Thymus (tissue), 11 donors: ENCODE data around the gene HECW1. TPM values are rescaled to one million over a fixed set of nuclear protein-coding genes. Genes with fewer than 3 reads are reported as not detected.
"Not testable (repeated sequence)": the region's sequence is repeated elsewhere in the genome, so short reads cannot be mapped to it uniquely, and the experiment has no call there.

Experiments used
- DNase-seq, 9 donors: peaks; one replicate each; pipeline ENCODE4 v3.0.0-alpha.2; 2013; ENCODE audit warnings: low spot score in 9 of 9, low read depth in 6 of 9, missing footprints in 1 of 9
- H3K27ac ChIP-seq, 2 donors: one replicate each; pipeline ENCODE4 v1.5.1; 2013; ENCODE audit warnings: control low read depth in 1 of 2, low read depth in 1 of 2, low read length in 1 of 2, mild to moderate bottlenecking in 1 of 2, moderate library complexity in 1 of 2
- H3K27me3 ChIP-seq, 2 donors: one replicate each; pipeline ENCODE4 v1.5.1; 2013; ENCODE audit warnings: low read length in 1 of 2; ENCODE audit not compliant: control insufficient read depth in 2 of 2, insufficient read depth in 1 of 2
- H3K36me3 ChIP-seq, 2 donors: one replicate each; pipeline ENCODE4 v1.5.1; 2013; ENCODE audit warnings: low read length in 1 of 2, mild to moderate bottlenecking in 1 of 2, moderate library complexity in 1 of 2; ENCODE audit not compliant: control insufficient read depth in 2 of 2, insufficient read depth in 2 of 2
- H3K4me1 ChIP-seq, 2 donors: one replicate each; pipeline ENCODE4 v1.5.1; 2013; ENCODE audit warnings: low read length in 2 of 2; ENCODE audit not compliant: control insufficient read depth in 2 of 2, insufficient read depth in 2 of 2
- H3K4me3 ChIP-seq, 2 donors: one replicate each; pipeline ENCODE4 v1.5.1; 2013; ENCODE audit warnings: low read length in 2 of 2, control low read depth in 1 of 2, mild to moderate bottlenecking in 1 of 2
- H3K9me3 ChIP-seq, 2 donors: one replicate each; pipeline ENCODE4 v1.5.1; 2013; ENCODE audit warnings: low read length in 1 of 2, mild to moderate bottlenecking in 1 of 2; ENCODE audit not compliant: control insufficient read depth in 2 of 2, insufficient read depth in 1 of 2
- WGBS: extraction: QIAGEN DNeasy Blood & Tissue Kit; methylation state at CpG from one replicate; pipeline ENCODE4 v1.1.7; 2013; 5-methylcytosine and 5-hydroxymethylcytosine counted together
- polyA plus RNA-seq: library from polyadenylated mRNA; stranded (reverse); fragments of 200-250 nt; gene quantifications from one replicate; pipeline ENCODE4 v1.2.3, GENCODE V29; 2013
- total RNA-seq: library from RNA; stranded (reverse); fragments of 120-200 nt; gene quantifications from one replicate; pipeline ENCODE4 v1.2.4, GENCODE V29; 2013
- donor health status: healthy.

The HECW1 gene
- total and polyA plus RNA-seq, 2 donors: 0.05 to 0.23 TPM

- not testable (repeated sequence) for H3K27ac ChIP-seq, DNase-seq, H3K9me3 ChIP-seq, H3K36me3 ChIP-seq, H3K4me1 ChIP-seq, H3K27me3 ChIP-seq, H3K4me3 ChIP-seq
- 98% methylated on average over 6 of the region's 6 CpGs for WGBS
Measured at GRCh38 chr7:43137121-43137744, 24.8 kb downstream of the HECW1 start.

GRCh38 chr7:43137811-43138210 is 25.4 kb downstream of the HECW1 start:
- H3K4me3 ChIP-seq: no peak overlapping the region
- DNase-seq: no peak
- H3K27me3 ChIP-seq: no peaks in the 10 kb centered on the region
- no peaks in the 10 kb centered on the region for H3K36me3 ChIP-seq
- H3K9me3 ChIP-seq: no peaks in the 10 kb centered on the region
- no peak overlapping the region for H3K27ac ChIP-seq
- H3K4me1 ChIP-seq: no peaks in the 10 kb centered on the region
- WGBS: 92% methylated on average over 3 of the region's 3 CpGs

GRCh38 chr7:43138710-43139109 is 26.3 kb downstream of the HECW1 start:
- no peak for DNase-seq
- no peaks in the 10 kb centered on the region for H3K36me3 ChIP-seq

GRCh38 chr7:43139137-43139536 is 26.7 kb downstream of the HECW1 start:
- no peak overlapping the region for H3K27ac ChIP-seq
- no peaks in the 10 kb centered on the region for H3K4me1 ChIP-seq
- WGBS: 94% methylated on average over 2 of the region's 2 CpGs
- H3K27me3 ChIP-seq: no peaks in the 10 kb centered on the region
- no peaks in the 10 kb centered on the region for H3K36me3 ChIP-seq
- H3K9me3 ChIP-seq: no peaks in the 10 kb centered on the region
- DNase-seq: no peak
- H3K4me3 ChIP-seq: no peak overlapping the region

More at GRCh38 chr7:43138710-43139109, 26.3 kb downstream of the HECW1 start:
- Histone ChIP-seq H3K27me3 (no peaks in the 10 kb centered on the region), H3K4me1 (no peaks in the 10 kb centered on the region), H3K27ac (no peak overlapping the region), H3K4me3 (no peak overlapping the region), H3K9me3 (no peaks in the 10 kb centered on the region)
- 96% methylated on average over 4 of the region's 4 CpGs for WGBS

GRCh38 chr7:43140186-43140585 is 27.7 kb downstream of the HECW1 start:
- no peaks in the 10 kb centered on the region for H3K4me1 ChIP-seq
- no peaks in the 10 kb centered on the region for H3K9me3 ChIP-seq
- no peaks in the 10 kb centered on the region for H3K27me3 ChIP-seq
- H3K27ac ChIP-seq: no peak overlapping the region
- 96% methylated on average over 7 of the region's 7 CpGs for WGBS
- no peak overlapping the region for H3K4me3 ChIP-seq
- no peak for DNase-seq
- no peaks in the 10 kb centered on the region for H3K36me3 ChIP-seq

GRCh38 chr7:43141091-43141490 is 28.6 kb downstream of the HECW1 start:
- Histone ChIP-seq H3K4me1 (no peaks in the 10 kb centered on the region), H3K36me3 (no peaks in the 10 kb centered on the region), H3K27ac (no peak overlapping the region), H3K4me3 (no peak overlapping the region), H3K9me3 (no peaks in the 10 kb centered on the region), H3K27me3 (no peaks in the 10 kb centered on the region)
- no peak for DNase-seq
- 83% methylated on average over 5 of the region's 5 CpGs for WGBS

- Histone ChIP-seq H3K27me3 (no peaks in the 10 kb centered on the region), H3K4me3 (no peak overlapping the region), H3K4me1 (no peaks in the 10 kb centered on the region), H3K27ac (no peak overlapping the region), H3K9me3 (no peaks in the 10 kb centered on the region), H3K36me3 (no peaks in the 10 kb centered on the region)
- no peak for DNase-seq
- WGBS: 97% methylated on average over 5 of the region's 5 CpGs
Measured at GRCh38 chr7:43142703-43143102, 30.3 kb downstream of the HECW1 start.

GRCh38 chr7:43143918-43144589 is 31.6 kb downstream of the HECW1 start:
- WGBS: 92% methylated on average over 5 of the region's 5 CpGs
- H3K4me3 ChIP-seq: no peak overlapping the region
- H3K36me3 ChIP-seq: no peaks in the 10 kb centered on the region
- no peak overlapping the region for H3K27ac ChIP-seq
- DNase-seq: no peak
- no peaks in the 10 kb centered on the region for H3K4me1 ChIP-seq
- no peaks in the 10 kb centered on the region for H3K9me3 ChIP-seq
- H3K27me3 ChIP-seq: no peaks in the 10 kb centered on the region

GRCh38 chr7:43148161-43148731 is 35.8 kb downstream of the HECW1 start:
- Histone ChIP-seq H3K27ac (no peak overlapping the region), H3K36me3 (no peaks in the 10 kb centered on the region), H3K4me3 (no peak overlapping the region), H3K9me3 (no peaks in the 10 kb centered on the region), H3K27me3 (no peaks in the 10 kb centered on the region), H3K4me1 (no peaks in the 10 kb centered on the region)
- DNase-seq: no peak
